Measurements from ENCODE around the gene SLC5A5.

DNA sequence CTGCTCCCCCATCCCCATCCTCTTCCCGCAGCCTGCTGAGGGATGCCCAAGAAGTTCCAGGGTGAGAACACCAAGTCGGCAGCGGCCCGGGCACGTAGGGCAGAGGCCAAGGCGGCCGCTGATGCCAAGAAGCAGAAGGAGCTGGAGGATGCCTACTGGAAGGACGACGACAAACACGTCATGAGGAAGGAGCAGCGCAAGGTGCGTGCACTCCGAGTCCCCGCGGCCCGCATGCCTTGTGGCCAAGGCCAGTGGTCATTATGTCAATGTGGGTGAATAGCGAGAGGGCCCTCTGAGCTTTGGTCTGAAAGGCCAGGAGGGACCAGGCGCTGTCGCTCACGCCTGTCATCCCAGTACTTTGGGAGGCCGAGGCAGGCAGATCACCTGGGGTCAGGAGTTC, 64.6 kb downstream of the SLC5A5 start:
- TF ChIP-seq POLR2A (IDR thresholded peaks at IDR 0.05) = no peak
- TF ChIP-seq, protein P1, sequence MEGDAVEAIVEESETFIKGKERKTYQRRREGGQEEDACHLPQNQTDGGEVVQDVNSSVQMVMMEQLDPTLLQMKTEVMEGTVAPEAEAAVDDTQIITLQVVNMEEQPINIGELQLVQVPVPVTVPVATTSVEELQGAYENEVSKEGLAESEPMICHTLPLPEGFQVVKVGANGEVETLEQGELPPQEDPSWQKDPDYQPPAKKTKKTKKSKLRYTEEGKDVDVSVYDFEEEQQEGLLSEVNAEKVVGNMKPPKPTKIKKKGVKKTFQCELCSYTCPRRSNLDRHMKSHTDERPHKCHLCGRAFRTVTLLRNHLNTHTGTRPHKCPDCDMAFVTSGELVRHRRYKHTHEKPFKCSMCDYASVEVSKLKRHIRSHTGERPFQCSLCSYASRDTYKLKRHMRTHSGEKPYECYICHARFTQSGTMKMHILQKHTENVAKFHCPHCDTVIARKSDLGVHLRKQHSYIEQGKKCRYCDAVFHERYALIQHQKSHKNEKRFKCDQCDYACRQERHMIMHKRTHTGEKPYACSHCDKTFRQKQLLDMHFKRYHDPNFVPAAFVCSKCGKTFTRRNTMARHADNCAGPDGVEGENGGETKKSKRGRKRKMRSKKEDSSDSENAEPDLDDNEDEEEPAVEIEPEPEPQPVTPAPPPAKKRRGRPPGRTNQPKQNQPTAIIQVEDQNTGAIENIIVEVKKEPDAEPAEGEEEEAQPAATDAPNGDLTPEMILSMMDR (IDR thresholded peaks at IDR 0.05) = no peak
- TF ChIP-seq POLR2AphosphoS5 (IDR thresholded peaks at IDR 0.05) = no peak

Measured in suprapubic skin (tissue), 4 donors.